Peyer's patch (tissue), 4 donors: ENCODE measurements around the gene CAMK1G.

Source experiments
- CTCF ChIP-seq, 6 experiments: fragments of 450-650 bp in 4 of 6; fragments of 200-600 bp in 2 of 6; sonication (generic) in 1 of 6; IDR thresholded peaks; one replicate each; pipeline ENCODE4 v1.5.1; 2017 to 2019; ENCODE audit warnings: antibody characterized with exemption in 6 of 6, mild to moderate bottlenecking in 3 of 6, moderate library complexity in 1 of 6
- POLR2A ChIP-seq, 2 donors: fragments of 450-650 bp; IDR thresholded peaks; one replicate each; pipeline ENCODE4 v1.5.1; 2017; ENCODE audit warnings: antibody characterized with exemption in 2 of 2, mild to moderate bottlenecking in 2 of 2, moderate library complexity in 2 of 2

GRCh38 chr1:209607102-209607794, 23.7 kb downstream of the CAMK1G start:
- TF ChIP-seq CTCF (IDR thresholded peaks at IDR 0.05) (no peak), POLR2A (IDR thresholded peaks at IDR 0.05) (no peak)
